Neural cell (in vitro differentiated cells): ENCODE measurements around the gene DNAJC27.

Experiments used
- EZH2 ChIP-seq: fragments of 200-600, 300-800 bp; shearing (Covaris generic), sonication (generic); IDR thresholded peaks from 2 replicates; pipeline ENCODE4 v1.6.1; 2014; ENCODE audit warnings: antibody characterized with exemption, low read length, borderline replicate concordance, mild to moderate bottlenecking; ENCODE audit not compliant: insufficient read depth, poor library complexity, severe bottlenecking
- MXI1 ChIP-seq: fragments of 450-650 bp; conservative IDR thresholded peaks from 2 replicates; pipeline ENCODE4 v1.6.1; 2014; ENCODE audit warnings: antibody characterized with exemption, mild to moderate bottlenecking; ENCODE audit not compliant: poor library complexity, severe bottlenecking
- POLR2AphosphoS5 ChIP-seq: IDR thresholded peaks from 2 replicates; pipeline ENCODE4 v1.6.1; 2012
- RAD21 ChIP-seq: fragments of 450-650 bp; conservative IDR thresholded peaks from 2 replicates; pipeline ENCODE4 v1.6.1; 2014; ENCODE audit warnings: antibody characterized with exemption, mild to moderate bottlenecking, moderate library complexity
- TF ChIP-seq, protein P1 (sequence below): fragments of 450-650 bp; IDR thresholded peaks from 2 replicates; pipeline ENCODE4 v1.5.1; 2014; ENCODE audit warnings: antibody characterized with exemption, mild to moderate bottlenecking, moderate library complexity; ENCODE audit not compliant: poor library complexity, severe bottlenecking

DNA sequence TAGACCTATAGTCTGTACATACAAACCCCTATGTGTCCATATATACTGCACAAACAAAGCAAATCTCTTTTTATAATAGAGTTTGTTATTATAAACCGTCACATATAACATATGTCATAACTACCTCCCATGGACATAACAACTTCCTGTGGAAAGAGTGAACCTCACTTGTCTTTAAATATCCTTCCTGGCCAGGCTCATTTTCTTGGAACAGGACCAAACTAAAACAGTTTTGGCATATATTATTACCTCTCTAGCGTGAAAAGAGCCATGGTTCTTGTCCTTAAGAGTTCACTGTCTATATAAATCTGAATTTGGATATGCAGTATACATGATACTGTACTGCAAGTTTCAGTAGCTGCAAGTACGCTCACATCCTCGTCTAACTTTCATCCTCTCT lies 28.3 kb upstream of the DNAJC27 start:
- no peak for TF ChIP-seq RAD21
- TF ChIP-seq, protein P1, sequence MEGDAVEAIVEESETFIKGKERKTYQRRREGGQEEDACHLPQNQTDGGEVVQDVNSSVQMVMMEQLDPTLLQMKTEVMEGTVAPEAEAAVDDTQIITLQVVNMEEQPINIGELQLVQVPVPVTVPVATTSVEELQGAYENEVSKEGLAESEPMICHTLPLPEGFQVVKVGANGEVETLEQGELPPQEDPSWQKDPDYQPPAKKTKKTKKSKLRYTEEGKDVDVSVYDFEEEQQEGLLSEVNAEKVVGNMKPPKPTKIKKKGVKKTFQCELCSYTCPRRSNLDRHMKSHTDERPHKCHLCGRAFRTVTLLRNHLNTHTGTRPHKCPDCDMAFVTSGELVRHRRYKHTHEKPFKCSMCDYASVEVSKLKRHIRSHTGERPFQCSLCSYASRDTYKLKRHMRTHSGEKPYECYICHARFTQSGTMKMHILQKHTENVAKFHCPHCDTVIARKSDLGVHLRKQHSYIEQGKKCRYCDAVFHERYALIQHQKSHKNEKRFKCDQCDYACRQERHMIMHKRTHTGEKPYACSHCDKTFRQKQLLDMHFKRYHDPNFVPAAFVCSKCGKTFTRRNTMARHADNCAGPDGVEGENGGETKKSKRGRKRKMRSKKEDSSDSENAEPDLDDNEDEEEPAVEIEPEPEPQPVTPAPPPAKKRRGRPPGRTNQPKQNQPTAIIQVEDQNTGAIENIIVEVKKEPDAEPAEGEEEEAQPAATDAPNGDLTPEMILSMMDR, result no peak
- no peak for TF ChIP-seq POLR2AphosphoS5
- TF ChIP-seq EZH2, result no peak
- TF ChIP-seq MXI1, result no peak
